Neutrophil (primary cell): ENCODE measurements around the gene SND1.

Experiments
- H3K27ac ChIP-seq: fragments of 200-600 bp; sonication (generic); 2 replicates; pipeline ENCODE4 v1.5.1; 2016; ENCODE audit warnings: mild to moderate bottlenecking, moderate library complexity
- H3K27me3 ChIP-seq: fragments of 200-600 bp; sonication (generic); 2 replicates; pipeline ENCODE4 v1.6.0; 2016; ENCODE audit warnings: mild to moderate bottlenecking
- H3K36me3 ChIP-seq: fragments of 200-600 bp; sonication (generic); 2 replicates; pipeline ENCODE4 v1.5.1; 2017
- H3K4me1 ChIP-seq, 2 experiments: fragments of 200-600 bp in 1 of 2; sonication (generic) in 1 of 2; 1 replicate in 1 of 2; 2 replicates in 1 of 2; pipeline versions ENCODE4 v1.5.1 to v1.6.1; 2013 to 2016; ENCODE audit warnings: low read depth in 1 of 2, low read length in 1 of 2, mild to moderate bottlenecking in 1 of 2, moderate library complexity in 1 of 2; ENCODE audit not compliant: control insufficient read depth in 1 of 2, insufficient read depth in 1 of 2
- H3K4me3 ChIP-seq, 2 experiments: fragments of 200-600 bp in 1 of 2; sonication (generic) in 1 of 2; 1 replicate in 1 of 2; 2 replicates in 1 of 2; pipeline ENCODE4 v1.5.1; 2013 to 2016; ENCODE audit warnings: low read depth in 1 of 2, low read length in 1 of 2, mild to moderate bottlenecking in 1 of 2, moderate library complexity in 1 of 2
- H3K9me3 ChIP-seq: fragments of 200-600 bp; sonication (generic); 2 replicates; pipeline ENCODE4 v1.5.1; 2016
- CTCF ChIP-seq: fragments of 200-600 bp; sonication (generic); IDR thresholded peaks from 2 replicates; pipeline ENCODE4 v1.5.1; 2016; ENCODE audit warnings: antibody characterized with exemption

The SND1 gene

GRCh38 chr7:127937066-127937680 is 285.2 kb downstream of the SND1 start:
- H3K4me3 ChIP-seq = no peak overlapping the region
- no peaks in the 10 kb centered on the region for H3K27me3 ChIP-seq
- H3K36me3 ChIP-seq = peaks cover 5% of the 10 kb centered on the region
- TF ChIP-seq CTCF = no peak
- H3K27ac ChIP-seq = peak overlapping the region; percentile 28
- H3K4me1 ChIP-seq = no peaks in the 10 kb centered on the region
- H3K9me3 ChIP-seq = no peaks in the 10 kb centered on the region

DNA sequence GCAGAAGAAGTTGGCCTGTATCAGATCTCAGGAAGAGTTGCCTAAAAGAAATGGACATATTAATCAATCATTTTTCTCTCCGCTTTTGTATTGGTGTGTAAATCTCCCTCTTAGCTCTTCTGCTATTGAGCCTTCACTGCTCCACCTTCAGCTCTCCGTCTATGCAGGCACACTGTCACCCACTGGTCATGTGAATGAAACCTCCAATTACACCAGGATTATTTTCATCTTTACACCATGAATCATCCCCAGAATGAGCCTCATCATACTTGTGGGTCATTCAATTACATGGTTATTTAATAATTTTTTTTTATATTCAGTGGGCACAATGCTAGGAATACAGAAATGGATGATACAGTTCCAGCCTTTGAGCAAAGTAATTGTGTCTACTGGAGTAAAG is 286.6 kb downstream of the SND1 start:
- Histone ChIP-seq H3K27ac (no peak overlapping the region), H3K27me3 (no peaks in the 10 kb centered on the region), H3K4me3 (no peak overlapping the region), H3K9me3 (no peaks in the 10 kb centered on the region), H3K4me1 (no peaks in the 10 kb centered on the region), H3K36me3 (peaks cover 5% of the 10 kb centered on the region)
- TF ChIP-seq CTCF = no peak

DNA sequence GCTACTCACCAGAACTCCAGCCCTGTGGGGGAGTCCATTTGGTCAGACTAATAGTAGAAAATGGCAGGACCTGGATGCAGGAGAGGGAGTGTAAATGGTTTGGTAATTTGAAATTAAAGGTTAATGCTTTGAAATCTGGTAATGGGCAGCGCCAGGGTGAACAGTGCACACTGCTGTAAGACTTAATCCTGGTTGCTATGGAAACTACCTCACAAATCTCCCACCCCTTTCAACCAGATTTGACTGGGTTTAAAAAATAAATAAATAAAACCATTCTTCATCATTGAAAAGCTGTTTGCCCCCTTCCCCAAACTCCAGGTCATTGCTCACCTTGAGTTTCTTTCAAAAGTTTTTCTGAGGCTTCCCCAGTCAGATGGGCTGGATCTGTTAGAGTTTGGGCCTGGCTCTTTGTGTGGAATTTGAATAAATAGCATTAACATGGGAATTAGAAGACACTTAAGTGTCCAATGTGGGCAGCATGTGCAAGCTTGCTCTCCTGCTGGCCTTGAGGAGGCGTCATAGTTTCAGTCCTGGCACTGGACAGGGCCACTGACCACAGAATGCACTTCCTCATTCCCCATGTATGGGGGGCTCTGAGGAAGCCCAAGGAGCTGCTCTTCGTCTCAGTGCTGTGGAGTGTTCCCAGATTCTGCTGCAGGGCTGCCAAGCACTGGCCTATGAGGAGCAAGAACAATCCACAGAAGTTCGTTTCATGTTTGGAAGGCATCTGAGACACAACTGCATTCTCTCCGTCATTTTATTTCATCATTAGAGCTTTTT is 288.6 kb downstream of the SND1 start:
- H3K27ac ChIP-seq = no peak overlapping the region
- no peaks in the 10 kb centered on the region for H3K4me1 ChIP-seq
- H3K9me3 ChIP-seq = no peaks in the 10 kb centered on the region
- H3K36me3 ChIP-seq = peaks cover 5% of the 10 kb centered on the region
- no peak overlapping the region for H3K4me3 ChIP-seq
- no peak for TF ChIP-seq CTCF
- H3K27me3 ChIP-seq = no peaks in the 10 kb centered on the region

DNA sequence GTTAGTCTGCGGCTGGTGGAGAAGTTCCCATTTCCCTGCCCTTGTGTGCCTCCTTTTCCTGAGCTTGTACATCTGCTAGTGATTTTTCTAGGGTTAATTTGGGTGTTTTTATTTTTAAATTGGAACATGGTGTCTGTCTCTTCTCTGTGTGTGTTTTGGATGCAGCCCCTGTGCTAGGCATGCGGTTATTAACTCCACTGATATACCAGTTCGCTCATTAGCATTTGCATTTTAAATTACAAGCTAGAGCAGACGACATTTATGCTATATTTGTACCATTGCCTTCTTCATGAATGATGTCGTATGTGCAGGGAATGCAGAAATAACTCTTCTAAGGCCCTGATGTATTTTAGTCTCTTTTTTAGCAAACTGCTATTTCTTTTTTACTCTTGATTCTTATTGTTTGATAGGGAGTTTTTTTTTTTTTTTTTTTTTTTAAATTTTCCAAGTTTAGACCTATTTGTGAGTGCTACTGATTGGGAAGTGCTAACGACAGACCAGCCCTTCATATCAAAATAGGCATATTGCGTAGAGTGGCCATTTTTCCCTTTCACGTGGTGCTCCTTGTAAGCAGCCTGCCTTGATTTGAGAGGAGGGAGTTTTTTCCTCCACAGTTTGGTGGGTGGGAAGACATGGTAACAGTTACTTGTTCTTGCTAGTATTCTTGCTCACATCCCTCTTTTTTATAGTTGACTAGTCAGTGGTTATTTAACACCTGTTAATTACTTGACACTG is 289.6 kb downstream of the SND1 start:
- no peak for TF ChIP-seq CTCF
- Histone ChIP-seq H3K9me3 (no peaks in the 10 kb centered on the region), H3K4me1 (no peaks in the 10 kb centered on the region), H3K36me3 (peaks cover 5% of the 10 kb centered on the region), H3K4me3 (no peak overlapping the region), H3K27me3 (no peaks in the 10 kb centered on the region), H3K27ac (no peak overlapping the region)

DNA sequence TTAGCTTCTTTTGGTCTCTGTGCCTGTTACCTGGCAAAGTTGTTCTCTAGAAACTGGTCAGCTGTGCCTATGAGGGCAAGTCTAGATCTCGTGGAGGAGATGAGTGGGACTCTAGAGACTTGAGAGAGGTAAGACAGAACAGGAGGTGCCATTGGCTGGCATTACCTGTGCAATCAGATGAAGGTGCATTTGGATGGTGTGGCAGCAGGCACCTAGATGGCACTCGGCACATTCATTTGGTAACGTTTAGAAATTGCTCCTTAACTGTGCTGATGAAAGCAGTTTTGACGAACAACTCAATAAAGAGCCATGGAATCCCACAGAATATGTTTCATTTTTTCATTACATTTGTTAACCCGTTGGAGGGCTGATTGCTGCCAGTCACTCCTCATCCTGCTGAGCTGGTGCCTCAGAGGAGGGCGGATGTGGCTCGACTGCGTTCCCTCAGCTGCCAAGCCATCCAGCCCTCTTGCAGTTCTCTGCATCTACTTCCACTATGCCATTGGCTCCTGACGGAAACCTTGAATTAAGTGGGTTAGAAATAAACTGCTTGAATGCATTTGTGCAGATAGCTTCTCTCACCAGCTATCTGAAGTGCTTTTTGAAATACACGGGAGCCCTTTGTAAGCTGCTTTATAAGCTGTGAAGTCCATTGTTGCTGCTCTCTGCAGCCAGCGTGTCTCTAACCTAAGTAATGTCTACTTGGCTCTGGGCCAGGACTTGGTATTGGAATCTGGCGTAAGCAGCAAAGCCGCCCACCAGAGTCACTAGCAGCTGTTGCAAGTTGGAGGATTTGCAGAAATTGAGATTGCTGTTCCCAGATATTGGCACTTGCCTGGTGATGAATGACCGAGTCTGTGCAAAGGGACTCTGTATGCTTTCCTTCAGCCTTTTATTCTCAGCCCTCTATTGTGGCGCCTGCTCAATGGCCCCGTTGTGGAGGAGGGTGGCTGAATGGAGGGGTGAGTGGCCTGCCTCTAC is 291.8 kb downstream of the SND1 start:
- peaks cover 5% of the 10 kb centered on the region for H3K36me3 ChIP-seq
- no peaks in the 10 kb centered on the region for H3K9me3 ChIP-seq
- no peaks in the 10 kb centered on the region for H3K4me1 ChIP-seq
- no peaks in the 10 kb centered on the region for H3K27me3 ChIP-seq
- H3K27ac ChIP-seq = no peak overlapping the region
- no peak overlapping the region for H3K4me3 ChIP-seq
- TF ChIP-seq CTCF = no peak
